ENCODE results near the gene ENHO.

DNA sequence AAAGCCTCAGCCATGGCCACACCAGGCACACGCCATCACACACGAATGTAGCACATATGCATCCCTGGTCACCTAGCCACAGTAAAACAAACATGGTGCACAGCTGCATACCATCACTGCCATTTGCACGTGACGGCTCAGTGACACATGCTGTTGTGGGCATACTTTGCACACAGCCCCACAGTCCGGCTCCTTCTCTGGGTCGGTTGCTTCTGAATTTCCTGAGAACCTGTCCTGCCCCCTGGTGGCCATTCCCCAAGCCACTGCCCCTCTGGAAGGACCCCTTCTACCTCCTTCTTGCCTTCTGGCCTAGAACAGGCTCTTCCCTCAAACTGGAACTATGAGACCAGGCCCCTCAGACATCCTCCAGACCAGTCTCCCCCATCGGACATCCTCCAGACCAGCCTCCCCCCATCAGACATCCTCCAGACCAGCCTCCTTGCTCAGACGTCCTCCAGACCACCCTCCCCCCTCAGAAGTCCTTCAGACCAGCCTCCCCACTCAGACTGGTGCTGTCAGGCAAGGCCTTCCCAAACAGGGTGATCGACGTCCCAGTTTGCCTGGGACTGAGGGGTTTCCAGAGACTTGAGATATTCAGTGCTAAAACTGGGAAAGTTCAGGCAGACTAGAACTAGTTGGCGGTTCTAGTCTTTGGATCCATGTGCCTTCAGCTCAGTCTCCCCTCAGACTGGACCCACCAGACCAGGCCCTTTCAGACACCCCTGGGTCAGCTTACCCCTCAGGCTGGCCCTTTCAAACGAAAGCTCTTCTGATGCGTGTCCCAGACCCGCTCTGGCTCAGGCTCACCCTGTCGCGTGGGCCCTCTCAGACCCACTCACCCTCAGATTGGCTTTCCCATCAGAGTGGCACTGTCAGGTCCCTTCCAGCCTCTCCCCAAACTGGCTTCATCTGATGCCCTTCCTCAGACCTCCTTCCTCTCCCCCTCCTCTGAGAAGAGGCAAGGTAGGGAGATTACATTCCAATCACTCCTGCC is 24.3 kb upstream of the ENHO start:
- TF ChIP-seq, protein P1, sequence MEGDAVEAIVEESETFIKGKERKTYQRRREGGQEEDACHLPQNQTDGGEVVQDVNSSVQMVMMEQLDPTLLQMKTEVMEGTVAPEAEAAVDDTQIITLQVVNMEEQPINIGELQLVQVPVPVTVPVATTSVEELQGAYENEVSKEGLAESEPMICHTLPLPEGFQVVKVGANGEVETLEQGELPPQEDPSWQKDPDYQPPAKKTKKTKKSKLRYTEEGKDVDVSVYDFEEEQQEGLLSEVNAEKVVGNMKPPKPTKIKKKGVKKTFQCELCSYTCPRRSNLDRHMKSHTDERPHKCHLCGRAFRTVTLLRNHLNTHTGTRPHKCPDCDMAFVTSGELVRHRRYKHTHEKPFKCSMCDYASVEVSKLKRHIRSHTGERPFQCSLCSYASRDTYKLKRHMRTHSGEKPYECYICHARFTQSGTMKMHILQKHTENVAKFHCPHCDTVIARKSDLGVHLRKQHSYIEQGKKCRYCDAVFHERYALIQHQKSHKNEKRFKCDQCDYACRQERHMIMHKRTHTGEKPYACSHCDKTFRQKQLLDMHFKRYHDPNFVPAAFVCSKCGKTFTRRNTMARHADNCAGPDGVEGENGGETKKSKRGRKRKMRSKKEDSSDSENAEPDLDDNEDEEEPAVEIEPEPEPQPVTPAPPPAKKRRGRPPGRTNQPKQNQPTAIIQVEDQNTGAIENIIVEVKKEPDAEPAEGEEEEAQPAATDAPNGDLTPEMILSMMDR (IDR thresholded peaks at IDR 0.05; ENCODE audit: insufficient read depth, low read length, poor library complexity, severe bottlenecking): peak; percentile 91
- no peak for TF ChIP-seq EZH2phosphoT487 (conservative IDR thresholded peaks at IDR 0.05; ENCODE audit: low read length)

All from SU-DHL-6 (cell line).